ENCODE measurements around the gene CACNA2D3. TPM values are rescaled to one million over a fixed set of nuclear protein-coding genes. Genes with fewer than 3 reads are reported as not detected.
"Not testable (repeated sequence)": the region's sequence is repeated elsewhere in the genome, so short reads cannot be mapped to it uniquely, and the experiment has no call there.

Gene CACNA2D3
- polyA plus RNA-seq, 5 donors, result 1.1 to 2.2 (median 1.6) TPM

DNA sequence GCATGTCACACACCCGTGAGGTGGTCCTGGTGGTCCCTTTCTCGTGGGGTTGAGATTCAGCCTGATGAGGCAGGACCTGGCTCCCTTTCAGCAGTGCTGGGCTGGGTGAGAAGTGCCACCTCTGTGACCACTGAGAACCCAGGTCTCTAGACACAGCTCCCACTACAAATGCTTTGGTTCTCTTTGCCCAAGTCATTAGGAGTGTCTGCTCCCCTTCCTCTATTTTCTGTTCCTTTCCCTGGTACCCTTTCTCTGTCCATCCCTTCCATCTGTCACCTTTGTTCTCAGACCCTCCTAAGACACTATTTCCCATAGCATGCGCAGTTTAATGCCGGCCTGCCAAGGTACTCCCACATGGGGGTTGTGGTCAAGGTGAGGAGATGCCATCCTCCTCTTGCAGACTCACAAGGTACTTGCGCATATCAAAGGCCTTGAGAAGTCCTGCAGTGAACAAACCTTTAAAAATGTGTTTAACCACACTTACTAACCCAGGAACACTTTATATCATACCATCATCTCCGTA is 507.8 kb downstream of the CACNA2D3 start:
- DNase-seq, result no peak

DNA sequence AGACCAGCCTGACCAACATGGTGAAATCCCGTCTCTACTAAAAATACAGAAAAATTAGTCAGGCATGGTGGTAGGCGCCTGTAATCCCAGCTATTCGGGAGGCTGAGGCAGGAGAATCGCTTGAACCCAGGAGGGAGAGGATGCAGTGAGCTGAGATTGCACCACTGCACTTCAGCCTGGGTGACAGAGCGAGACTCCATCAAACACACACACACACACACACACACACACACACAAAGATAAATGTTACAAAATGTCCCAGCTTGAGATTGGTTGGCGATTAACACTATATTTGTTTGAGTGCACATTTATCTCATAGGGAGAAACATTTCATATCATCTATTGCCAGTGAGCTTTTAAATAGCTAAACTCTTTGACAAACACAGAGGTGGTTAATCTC is 508.6 kb downstream of the CACNA2D3 start:
- DNase-seq, result not testable (repeated sequence)

DNA sequence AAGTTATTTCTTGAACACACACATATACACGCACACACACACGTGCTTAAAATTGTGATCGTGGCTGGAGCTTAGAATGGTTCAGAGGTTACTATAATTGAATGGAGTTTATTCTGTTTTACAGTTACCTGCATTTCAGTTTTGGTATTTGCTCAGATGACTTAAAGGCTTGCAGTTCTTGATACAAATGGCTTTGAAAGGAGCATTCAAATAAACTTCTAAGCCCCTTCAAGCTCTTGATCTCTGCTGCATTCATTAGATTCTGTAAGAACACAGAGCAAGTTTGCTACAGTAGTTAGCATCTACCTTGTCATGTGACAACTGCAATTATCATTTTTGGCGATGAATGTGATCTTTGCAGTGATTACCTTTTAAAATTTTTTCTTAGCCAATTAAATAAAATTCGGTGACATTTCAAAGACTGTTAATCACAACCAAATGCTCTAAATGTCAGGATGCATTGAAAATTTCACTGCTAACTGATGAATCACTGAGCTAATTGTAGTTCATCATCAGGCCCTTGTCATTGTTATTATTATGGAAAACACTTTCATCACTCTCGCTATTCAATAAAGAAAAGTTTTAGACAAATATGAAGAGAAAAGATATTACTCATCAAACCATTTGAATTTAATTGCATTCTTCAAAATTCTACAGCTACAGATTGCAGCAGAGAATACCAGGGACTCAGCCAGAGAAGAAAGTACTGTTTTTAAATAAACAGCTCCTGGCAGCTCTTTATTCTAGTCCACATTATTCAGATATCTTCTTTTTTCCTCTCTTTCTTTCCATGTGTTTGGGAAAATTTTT is 509.4 kb downstream of the CACNA2D3 start:
- no peak for DNase-seq

DNA sequence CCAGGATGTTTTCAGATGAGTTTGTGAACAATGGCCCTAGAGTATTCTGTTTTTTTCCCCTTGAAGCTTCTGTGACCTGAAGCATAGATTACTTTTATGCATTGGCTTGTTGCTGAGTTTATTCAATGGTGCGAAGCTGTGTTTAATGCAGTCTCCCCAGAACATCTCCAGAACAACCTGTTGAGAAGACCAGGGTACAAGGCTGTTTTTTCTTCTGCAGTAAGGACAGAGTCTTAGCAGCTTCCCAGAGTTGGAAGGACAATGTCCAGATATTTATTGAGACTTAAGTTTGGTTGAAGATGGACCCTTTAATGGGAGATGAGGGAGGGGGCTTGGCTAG is 509.9 kb downstream of the CACNA2D3 start:
- DNase-seq, result no peak

DNA sequence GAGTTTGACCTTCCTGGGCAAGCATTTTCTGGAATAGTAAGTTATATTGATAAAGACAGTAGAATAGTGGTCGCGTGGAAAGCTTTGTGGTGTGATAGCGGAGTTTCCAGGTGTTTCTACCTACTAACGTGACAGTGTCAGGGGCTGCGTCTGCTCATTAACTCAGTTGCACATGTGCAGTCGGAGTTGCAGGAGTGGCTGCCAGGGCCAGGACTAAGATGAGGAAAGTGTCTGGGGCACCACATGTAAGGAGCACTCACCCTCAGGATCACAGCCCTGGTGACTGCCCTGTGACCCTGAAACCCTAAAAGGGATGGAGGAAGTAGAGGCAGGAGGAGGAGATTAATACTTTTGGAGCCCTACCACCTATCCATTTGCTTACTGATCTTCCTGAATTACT is 510.5 kb downstream of the CACNA2D3 start:
- no peak for DNase-seq

DNA sequence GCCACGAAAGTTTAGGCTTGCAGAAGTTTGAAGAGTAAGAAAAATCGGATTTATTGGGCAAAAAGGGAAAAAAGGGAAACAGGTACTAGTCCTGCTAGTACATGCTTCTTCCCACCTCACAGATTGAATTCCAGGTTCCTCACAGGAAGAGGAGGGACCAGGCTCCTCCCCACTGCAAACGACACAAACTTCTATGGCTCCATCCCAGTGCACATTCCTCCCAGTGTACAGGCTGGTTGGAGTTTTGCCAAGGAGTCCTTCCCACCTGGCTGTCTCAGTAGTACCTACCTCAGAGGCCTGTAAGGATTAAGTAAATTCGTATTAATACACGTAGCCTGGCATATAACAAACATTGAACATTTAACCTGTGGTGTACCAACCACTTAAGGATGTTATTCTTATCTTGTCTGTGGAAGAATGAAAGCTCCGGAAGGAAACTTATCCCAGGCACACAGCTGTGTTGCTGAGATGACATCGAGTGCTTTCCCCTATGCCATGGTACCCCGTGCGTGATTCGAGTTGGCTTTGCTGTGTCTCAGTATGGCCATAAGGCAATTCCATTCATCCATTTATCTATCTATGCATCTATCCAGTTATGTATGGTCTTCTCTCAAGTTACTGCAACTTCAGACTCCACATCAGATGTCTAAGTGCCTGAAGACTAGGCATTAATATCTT is 511.2 kb downstream of the CACNA2D3 start:
- no peak for DNase-seq

DNA sequence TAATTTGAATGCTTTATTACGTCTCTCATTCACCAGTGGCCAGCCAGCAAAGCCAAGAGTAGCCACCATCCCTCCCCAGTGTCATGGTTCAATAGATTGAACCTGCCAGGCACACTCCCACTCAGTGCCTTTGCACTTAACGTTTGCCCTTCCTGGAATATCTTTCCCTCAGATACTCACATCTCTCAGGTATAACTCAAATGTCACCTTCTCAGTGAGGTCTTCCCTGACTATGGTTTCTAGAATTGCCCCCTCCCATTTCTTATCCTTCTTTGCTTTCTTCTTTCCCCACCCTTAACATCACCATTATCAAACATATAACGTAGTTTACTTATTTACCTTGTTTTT is 511.7 kb downstream of the CACNA2D3 start:
- no peak for DNase-seq

DNA sequence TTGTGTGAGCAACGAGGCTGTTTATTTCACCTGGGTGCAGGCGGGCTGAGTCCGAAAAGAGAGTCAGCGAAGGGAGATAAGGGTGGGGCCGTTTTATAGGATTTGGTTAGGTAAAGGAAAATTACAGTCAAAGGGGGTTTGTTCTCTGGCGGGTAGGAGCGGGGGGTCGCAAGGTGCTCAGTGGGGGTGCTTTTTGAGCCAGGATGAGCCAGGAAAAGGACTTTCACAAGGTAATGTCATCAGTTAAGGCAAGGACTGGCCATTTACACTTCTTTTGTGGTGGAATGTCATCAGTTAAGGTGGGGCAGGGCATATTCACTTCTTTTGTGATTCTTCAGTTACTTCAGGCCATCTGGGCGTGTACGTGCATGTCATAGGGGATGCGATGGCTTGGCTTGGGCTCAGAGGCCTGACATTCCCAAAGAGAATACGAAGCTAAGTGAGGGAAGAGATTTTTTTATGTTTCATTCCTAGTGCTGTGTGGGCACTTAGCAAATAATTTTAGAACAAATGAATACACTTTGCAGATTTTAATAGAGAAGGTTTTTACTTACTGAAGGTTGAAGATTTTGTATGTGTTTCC is 517.5 kb downstream of the CACNA2D3 start:
- DNase-seq, result not testable (repeated sequence)

DNA sequence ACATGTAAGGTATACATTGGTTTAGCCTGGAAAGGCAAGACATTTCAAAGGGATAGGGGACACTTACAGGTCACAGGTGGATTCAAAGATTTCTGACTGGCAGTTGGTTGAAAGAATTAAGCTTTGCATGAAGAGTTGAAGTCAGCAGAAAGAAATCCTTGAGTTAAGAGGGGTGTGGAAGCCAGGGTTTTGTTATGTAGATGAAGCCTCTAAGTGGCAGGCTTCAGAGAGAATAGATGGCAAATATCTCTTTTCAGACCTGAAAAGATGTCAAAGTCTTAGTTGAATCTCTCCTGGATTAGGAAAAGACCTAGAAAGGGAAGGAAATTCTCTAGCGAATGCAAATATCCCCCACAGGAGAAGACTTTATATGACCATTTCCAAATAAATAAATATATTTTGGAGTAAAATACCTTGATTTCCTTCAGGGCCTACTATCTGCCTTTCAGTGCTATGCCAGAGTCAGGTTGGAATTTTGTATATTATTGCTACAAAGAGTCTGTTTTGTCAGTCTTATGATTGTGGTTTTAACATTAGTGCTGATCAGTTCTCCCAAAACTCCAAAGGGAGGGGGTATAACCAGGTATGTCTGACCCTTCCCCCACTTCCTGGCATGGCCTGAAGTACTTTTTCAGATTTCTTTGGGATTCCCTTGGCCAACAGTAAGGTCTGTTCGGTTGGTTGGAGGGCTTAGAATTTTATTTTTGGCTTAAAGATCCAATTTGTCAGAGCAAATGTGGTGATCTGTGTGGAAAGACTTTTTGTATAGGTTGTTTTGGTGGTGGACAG is 519.1 kb downstream of the CACNA2D3 start:
- DNase-seq, result no peak

DNA sequence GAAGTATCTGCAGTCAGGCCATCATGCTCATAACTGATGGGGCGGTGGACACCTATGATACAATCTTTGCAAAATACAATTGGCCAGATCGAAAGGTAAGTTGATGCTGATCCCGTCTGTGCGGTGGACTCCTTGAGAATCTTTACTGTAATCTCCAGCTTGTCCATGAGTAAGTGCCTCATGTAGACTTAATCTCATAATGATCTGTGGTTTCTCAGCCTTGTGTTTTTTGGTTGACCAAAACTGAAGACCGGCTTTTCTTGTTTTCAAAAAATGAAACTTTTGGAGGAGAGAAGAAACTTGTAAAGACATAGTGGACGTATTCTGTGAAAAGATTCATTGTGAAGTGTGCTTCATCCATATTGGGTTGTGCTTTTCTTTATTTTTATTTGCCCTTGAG is 519.8 kb downstream of the CACNA2D3 start:
- no peak for DNase-seq

DNA sequence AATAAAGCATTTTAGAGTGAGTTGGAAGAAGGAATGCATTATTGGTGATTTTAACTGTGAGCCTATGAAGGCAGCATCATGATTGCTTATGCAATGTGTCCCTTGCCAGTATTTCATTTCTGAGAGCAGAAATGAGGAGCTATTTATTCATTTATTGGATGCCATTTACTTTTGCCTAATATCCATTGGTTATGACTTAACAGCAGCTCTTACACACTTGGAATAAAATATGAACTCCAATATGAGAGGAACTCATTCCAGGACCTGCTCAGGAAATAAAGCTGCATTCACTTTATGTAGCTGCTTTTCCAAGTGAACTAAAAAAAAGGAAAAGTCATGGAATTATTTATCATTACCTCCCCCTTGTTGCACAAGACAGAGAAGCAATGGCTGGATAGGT is 525.4 kb downstream of the CACNA2D3 start:
- DNase-seq, result no peak

DNA sequence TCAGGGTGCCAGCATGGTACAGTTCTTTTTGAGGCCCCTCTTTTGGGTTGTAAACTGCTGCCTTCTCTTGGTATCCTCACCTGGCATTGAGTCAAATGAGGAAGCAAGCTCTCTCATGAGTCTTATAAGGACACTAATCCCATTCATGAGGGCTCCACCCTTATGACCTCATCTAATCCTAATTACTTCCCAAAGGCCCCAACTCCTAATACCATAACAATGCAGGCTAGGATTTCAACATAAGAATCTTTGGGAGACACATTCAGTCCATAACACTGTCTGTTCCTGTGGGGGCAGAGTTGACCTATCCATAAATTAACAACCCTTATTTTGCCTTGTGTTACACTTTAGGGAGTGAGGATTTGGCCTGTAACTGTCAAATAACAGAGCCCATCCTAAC is 527.2 kb downstream of the CACNA2D3 start:
- DNase-seq, result no peak

DNA sequence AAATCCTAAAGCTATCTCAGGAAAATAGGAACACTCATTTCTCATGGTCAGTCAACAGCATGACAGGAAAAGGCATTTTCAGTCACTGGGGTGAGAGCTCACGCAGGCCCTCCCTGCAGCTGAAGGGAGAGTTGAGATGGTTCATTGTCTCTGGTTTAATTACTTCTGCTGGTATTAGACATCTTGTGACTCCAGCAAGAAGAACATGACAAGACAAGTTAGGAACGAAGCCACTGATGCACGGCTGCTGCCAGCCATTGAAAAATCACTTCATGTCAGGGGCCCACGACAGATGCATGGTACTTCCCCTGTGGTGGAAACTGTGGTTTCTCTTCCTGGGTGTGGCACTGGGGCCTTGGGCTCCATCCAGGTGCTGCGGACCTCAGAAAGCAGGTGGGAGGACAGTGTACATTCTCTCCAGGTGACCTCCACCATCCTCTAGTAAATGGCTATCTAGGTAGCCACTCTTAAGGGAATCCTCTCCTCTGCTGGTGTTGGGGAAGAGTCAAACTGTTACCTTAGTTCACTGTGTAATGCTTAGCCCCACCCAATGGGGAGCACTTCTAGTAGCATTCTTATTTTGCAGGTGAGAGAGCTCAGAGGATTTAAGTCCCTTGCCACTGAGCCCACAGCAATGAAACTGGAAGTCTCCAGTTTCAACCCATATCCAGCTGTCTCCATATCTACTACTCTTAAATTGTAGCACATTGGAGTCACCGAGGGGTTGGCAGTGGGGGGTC is 531.3 kb downstream of the CACNA2D3 start:
- no peak for DNase-seq

DNA sequence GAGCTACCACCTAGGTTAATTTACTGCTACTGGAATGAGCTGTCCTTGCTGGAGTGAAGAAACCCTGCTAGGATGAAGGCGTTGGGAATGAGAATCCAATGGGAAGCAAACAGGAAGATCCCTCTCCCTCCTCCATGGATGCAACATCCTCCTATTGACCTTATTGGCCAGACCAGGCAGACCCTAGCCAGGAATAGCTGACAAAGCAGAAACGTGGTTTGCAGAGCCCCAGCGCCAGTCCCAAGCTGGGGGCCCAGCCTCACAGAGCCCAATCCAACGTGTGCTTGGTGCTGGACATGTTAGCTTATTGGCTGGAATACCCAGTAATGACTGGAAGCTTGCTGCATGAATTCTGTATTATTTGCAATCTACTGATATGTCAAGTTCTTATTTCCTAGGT is 532.4 kb downstream of the CACNA2D3 start:
- no peak for DNase-seq

DNA sequence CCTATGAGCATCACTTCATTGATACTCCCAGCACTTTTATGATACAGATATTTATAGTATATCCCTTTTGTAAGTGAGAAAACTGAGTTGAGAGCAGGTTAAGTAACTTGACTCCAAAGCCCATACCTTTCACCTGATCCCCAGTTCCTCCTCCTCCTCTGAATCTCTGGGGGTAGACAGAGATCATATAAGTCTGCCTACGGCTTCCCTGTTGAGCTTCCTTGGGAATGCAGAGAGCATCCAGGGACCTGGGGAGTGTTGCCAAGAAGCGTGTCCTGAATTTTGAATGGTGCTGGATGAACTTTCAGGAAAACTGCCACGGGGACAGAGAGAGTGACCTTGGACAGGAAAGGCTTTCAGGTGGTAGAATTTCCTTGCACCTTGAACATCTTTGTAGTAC is 537.0 kb downstream of the CACNA2D3 start:
- no peak for DNase-seq

DNA sequence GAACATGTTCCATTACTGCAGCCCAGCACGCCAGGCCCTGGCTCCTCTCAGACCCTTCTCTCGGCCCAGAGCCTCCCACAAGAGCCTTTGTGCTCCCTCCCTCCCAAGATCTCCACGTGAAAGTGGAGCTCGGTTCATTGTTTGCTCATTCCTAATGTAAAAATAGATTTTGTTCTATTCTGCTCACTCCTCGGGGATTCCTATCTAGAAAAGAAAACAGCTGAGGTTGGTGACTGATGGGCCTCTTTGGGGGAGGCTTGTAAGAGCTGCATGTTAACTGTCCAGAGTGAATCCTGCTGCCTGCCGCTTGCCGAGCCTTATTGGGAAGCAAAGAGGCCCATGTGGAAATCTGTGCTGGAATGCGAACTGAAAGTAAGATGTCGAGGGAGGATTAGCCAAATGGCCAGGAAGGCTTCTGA is 538.4 kb downstream of the CACNA2D3 start:
- no peak for DNase-seq

DNA sequence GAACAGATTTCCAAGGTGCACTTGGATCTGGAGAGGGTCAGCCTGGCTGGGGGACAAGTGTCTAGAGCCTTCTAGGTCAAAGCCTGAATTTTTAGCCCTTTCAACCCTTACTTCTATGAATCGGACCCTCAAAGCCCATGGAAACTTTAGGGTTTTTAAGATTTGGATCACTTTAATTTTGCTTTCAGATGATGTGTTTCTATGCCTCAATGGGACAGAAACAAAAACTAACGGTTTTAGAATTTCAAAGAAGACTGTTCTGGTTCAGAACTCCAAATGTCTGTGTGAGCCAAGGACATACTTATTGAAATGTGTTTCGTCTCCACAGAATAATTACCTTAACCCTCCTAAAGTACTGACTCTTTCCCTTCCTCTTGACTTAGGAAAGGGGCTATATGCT is 538.8 kb downstream of the CACNA2D3 start:
- no peak for DNase-seq

DNA sequence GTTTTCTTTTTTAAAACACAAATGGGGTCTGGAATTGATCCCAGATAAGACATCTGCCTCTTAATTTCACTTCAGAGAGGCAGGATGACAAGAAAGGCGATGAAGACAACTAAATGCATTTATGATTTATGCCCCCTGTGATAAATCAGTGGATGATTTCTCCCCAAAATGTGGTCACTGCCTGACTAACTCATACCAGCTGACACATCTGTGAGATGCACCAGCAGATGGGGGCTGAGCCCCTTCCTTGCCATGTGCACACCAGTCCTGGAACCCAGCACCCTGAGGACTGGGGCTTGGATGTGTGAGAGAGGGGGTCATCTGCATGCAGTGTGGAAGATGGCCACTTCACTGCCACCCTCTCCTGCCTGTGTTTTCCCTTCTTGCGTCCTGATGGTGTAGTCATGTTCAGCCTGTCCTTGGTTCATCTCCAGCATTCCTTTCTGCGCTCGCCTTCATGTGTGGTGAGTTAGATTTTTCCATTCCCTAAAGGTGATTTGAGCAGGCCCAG is 541.2 kb downstream of the CACNA2D3 start:
- no peak for DNase-seq

DNA sequence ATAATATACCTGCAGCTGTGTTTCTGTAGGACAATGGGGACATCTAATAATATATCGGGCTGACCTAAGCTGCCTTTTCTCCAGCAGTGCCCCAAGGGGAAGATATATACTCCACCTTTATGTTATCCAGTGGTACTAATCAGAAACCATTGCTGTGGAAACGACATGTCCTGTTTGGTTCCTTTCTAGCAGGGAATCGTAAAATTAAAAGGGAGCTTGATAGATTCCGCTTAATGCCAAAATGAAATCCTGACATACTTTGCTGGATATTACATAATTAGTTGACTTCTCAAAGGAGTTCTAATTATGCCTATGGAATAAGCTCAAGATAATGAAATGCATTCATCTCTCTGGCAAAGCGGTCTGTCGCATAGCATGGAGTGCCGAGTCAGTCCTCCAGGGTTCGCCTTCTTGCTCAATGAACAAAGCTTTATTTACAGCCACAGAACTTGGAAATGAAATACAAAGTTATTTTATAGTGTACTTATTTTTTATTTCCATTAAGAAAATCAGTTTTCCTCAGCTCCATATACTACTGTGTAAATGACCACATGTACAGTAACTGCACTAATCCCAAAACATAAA is 542.8 kb downstream of the CACNA2D3 start:
- no peak for DNase-seq

DNA sequence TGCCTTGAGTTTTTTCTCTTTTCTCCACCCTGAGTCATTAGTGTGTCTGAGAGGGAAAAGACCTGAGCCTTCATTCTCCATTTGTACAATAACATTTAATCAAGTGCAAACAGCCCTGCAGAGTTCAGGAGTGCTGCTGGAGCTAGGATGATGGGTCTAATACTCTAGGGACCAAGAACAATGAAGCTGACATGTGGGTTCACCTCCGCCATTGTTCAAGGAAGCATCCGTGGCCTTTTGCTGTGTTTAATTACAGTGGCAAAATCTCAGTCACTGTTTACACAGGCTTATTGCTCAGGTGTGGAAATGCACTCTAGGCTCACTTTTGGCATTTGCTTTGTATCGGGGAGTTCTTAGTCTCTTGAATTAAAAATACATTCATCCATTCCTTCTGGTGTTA is 545.9 kb downstream of the CACNA2D3 start:
- DNase-seq, result no peak

Data from right lung (tissue), 5 donors.